HG03342 (cell line): ENCODE measurements around the gene CNTD1.
"Not testable (repeated sequence)": the region's sequence is repeated elsewhere in the genome, so short reads cannot be mapped to it uniquely, and the experiment has no call there.

Source experiments
- ATAC-seq: cut with Tn5 transposase; IDR thresholded peaks from one replicate; pipeline ENCODE4 v1.9.1; 2021; ENCODE audit warnings: mild to moderate bottlenecking, moderate library complexity; ENCODE audit not compliant: unreplicated experiment

The CNTD1 gene

GRCh38 chr17:42844761-42845555, 46.3 kb downstream of the CNTD1 start:
- no peak for ATAC-seq

- no peak for ATAC-seq
Measured at GRCh38 chr17:42845556-42845917, 46.9 kb downstream of the CNTD1 start.

GRCh38 chr17:42845918-42846593, 47.4 kb downstream of the CNTD1 start:
- no peak for ATAC-seq

GRCh38 chr17:42846594-42847280, 48.1 kb downstream of the CNTD1 start:
- no peak for ATAC-seq

GRCh38 chr17:42848093-42848492, 49.4 kb downstream of the CNTD1 start:
- no peak for ATAC-seq

- ATAC-seq: no peak
Measured at GRCh38 chr17:42849031-42849430, 50.4 kb downstream of the CNTD1 start.

- ATAC-seq: no peak
Measured at GRCh38 chr17:42849451-42850181, 51.0 kb downstream of the CNTD1 start.

GRCh38 chr17:42850954-42851353, 52.3 kb downstream of the CNTD1 start, which contains the start of gene AOC3:
TSS of gene AOC3 (plus strand) at chr17:42851199. CDS start at chr17:42851344, 145 bp downstream.
- ATAC-seq: no peak

GRCh38 chr17:42851371-42852240, 52.9 kb downstream of the CNTD1 start:
- not testable (repeated sequence) for ATAC-seq

- ATAC-seq: no peak
Measured at GRCh38 chr17:42852351-42852750, 53.7 kb downstream of the CNTD1 start.

GRCh38 chr17:42853004-42853403, 54.3 kb downstream of the CNTD1 start:
- no peak for ATAC-seq

- ATAC-seq: no peak
Measured at GRCh38 chr17:42853597-42853967, 54.9 kb downstream of the CNTD1 start.

GRCh38 chr17:42853968-42854790, 55.5 kb downstream of the CNTD1 start:
- ATAC-seq: no peak

- ATAC-seq: no peak
Measured at GRCh38 chr17:42855048-42855596, 56.5 kb downstream of the CNTD1 start.

GRCh38 chr17:42856093-42856492, 57.4 kb downstream of the CNTD1 start:
- not testable (repeated sequence) for ATAC-seq

- not testable (repeated sequence) for ATAC-seq
Measured at GRCh38 chr17:42856516-42856915, 57.9 kb downstream of the CNTD1 start.

GRCh38 chr17:42857389-42857788, 58.7 kb downstream of the CNTD1 start:
- ATAC-seq: no peak
